ENCODE measurements around the gene SMURF2. TPM values are rescaled to one million over a fixed set of nuclear protein-coding genes. Genes with fewer than 3 reads are reported as not detected.
"Not testable (repeated sequence)": the region's sequence is repeated elsewhere in the genome, so short reads cannot be mapped to it uniquely, and the experiment has no call there.

SMURF2 gene
- total RNA-seq, 1 donor from 2014 or later = 33.3 TPM

DNA sequence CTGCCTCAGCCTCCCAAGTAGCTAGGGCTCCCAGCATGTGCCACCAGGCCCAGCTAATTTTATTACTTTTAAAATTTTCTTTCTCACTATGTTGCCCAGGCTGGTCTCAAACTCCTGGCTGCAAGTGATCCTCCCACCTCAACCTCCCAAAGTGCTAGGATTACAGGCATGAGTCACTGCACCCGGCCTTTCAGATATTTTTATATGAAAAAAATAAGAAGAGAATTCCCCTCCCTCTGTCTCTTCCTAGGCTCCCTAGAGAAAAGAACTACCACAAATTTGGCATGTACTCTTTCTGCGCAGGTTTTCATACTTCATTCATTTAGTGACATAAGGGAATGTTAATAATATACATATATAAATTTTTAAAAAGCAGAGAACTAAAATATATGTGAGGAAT lies 21.7 kb upstream of the SMURF2 start:
- TF ChIP-seq, protein P1, sequence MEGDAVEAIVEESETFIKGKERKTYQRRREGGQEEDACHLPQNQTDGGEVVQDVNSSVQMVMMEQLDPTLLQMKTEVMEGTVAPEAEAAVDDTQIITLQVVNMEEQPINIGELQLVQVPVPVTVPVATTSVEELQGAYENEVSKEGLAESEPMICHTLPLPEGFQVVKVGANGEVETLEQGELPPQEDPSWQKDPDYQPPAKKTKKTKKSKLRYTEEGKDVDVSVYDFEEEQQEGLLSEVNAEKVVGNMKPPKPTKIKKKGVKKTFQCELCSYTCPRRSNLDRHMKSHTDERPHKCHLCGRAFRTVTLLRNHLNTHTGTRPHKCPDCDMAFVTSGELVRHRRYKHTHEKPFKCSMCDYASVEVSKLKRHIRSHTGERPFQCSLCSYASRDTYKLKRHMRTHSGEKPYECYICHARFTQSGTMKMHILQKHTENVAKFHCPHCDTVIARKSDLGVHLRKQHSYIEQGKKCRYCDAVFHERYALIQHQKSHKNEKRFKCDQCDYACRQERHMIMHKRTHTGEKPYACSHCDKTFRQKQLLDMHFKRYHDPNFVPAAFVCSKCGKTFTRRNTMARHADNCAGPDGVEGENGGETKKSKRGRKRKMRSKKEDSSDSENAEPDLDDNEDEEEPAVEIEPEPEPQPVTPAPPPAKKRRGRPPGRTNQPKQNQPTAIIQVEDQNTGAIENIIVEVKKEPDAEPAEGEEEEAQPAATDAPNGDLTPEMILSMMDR (IDR thresholded peaks at IDR 0.05; ENCODE audit: partially characterized antibody, unreplicated experiment) = no peak
- peaks cover 5% of the 10 kb centered on the region for H3K4me1 Mint-ChIP-seq (ENCODE audit: low read depth, unreplicated experiment)
- no peak overlapping the region for H3K4me3 Mint-ChIP-seq (ENCODE audit: unreplicated experiment)
- DNase-seq = no peak
- no peaks in the 10 kb centered on the region for H3K36me3 Mint-ChIP-seq (ENCODE audit: unreplicated experiment)
- no peaks in the 10 kb centered on the region for H3K27me3 Mint-ChIP-seq (ENCODE audit: unreplicated experiment)
- H3K27ac Mint-ChIP-seq (ENCODE audit: unreplicated experiment) = no peak overlapping the region
- peaks cover 3% of the 10 kb centered on the region for H3K9me3 Mint-ChIP-seq (ENCODE audit: unreplicated experiment)

DNA sequence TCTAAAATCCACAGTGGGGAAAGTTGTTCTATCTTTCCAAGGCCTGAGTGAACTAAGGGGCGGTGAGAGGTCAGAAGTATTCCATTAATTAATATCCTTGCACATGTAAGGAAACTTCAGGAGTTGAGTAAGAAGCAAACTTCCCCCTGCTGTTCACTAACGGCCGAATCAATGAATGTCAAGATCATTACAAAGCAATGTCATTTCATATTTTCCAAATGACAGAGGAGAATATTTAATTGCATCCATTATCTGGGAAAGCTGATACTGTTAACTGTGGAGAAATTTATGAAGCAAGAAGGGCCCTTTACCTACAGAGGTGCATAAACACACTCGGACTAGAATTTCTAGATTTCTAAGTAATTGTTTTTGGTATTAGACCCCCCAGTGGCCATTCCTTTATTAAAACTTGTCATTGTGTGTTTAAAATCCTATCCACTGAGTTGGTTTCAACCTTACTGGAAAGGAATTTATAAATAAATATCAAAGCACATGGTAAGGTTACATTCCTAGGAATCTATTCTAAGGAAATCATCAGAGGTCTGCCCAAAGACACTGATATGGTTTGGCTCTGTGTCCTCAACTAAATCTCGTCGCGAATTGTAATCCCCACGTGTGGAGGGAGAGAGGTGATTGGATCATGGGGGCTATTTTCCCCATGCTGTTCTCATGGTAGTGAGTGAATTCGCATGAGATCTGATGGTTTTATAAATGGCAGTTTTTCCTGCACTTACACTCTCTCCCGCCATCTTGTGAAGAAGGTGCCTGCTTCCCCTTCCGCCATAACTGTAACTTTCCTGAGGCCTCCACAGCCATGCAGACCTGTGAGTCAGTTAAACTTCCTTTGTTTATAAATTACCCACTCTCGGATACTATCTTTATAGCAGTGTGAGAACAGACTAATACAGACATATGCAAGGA lies 20.4 kb upstream of the SMURF2 start:
- no peak overlapping the region for H3K4me3 Mint-ChIP-seq (ENCODE audit: unreplicated experiment)
- peaks cover 5% of the 10 kb centered on the region for H3K4me1 Mint-ChIP-seq (ENCODE audit: low read depth, unreplicated experiment)
- no peaks in the 10 kb centered on the region for H3K36me3 Mint-ChIP-seq (ENCODE audit: unreplicated experiment)
- no peak overlapping the region for H3K27ac Mint-ChIP-seq (ENCODE audit: unreplicated experiment)
- DNase-seq = no peak
- H3K9me3 Mint-ChIP-seq (ENCODE audit: unreplicated experiment) = peaks cover 3% of the 10 kb centered on the region
- TF ChIP-seq, protein P1 (IDR thresholded peaks at IDR 0.05; ENCODE audit: partially characterized antibody, unreplicated experiment) = no peak
- no peaks in the 10 kb centered on the region for H3K27me3 Mint-ChIP-seq (ENCODE audit: unreplicated experiment)

DNA sequence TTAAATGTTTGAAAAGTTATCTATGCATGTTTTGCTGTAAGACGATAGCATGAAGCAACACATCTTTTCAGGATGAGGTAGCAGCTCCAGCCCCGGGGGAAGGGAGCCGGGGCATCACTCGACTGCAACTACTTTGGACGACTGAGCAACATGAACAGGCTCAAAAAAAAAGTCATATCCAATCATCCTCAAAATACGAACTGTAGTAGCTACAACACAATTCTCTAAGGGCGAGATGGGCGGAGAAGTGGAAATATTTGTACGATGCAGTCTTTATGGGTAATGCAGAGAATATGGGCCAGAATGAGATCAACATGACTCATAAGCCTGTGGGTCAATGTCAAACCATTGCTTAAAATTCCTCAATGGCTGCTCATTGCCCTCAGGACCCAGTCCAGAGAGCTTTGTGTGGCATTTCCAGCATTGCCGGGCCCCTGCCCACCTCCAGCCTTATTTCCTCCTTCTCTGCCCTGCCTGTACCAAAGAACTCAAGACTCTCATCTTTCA lies 17.7 kb upstream of the SMURF2 start:
- DNase-seq = no peak
- no peak overlapping the region for H3K27ac Mint-ChIP-seq (ENCODE audit: unreplicated experiment)
- no peaks in the 10 kb centered on the region for H3K9me3 Mint-ChIP-seq (ENCODE audit: unreplicated experiment)
- TF ChIP-seq, protein P1 (IDR thresholded peaks at IDR 0.05; ENCODE audit: partially characterized antibody, unreplicated experiment) = no peak
- no peak overlapping the region for H3K4me3 Mint-ChIP-seq (ENCODE audit: unreplicated experiment)
- no peaks in the 10 kb centered on the region for H3K4me1 Mint-ChIP-seq (ENCODE audit: low read depth, unreplicated experiment)
- no peaks in the 10 kb centered on the region for H3K36me3 Mint-ChIP-seq (ENCODE audit: unreplicated experiment)
- no peaks in the 10 kb centered on the region for H3K27me3 Mint-ChIP-seq (ENCODE audit: unreplicated experiment)

DNA sequence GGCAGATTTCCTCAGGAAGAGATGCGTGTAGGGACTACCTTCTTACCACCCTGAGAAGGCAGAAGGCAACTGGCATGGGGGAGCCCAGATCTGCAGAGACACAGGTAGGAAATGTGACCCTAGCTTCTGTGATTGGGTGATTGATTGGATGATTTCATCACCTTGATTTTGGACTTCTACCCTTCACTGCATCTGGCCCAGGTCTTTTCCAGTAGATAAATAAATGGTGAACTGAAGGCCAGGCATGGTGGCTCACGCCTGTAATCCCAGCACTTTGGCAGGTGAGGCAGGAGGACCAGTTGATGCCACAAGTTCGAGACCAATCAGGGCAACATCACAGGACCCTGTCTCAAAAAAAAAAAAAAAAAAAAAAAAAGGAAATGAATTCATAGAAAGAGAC lies 14.7 kb upstream of the SMURF2 start:
- H3K27me3 Mint-ChIP-seq (ENCODE audit: unreplicated experiment) = no peaks in the 10 kb centered on the region
- no peaks in the 10 kb centered on the region for H3K36me3 Mint-ChIP-seq (ENCODE audit: unreplicated experiment)
- DNase-seq = no peak
- H3K4me1 Mint-ChIP-seq (ENCODE audit: low read depth, unreplicated experiment) = no peaks in the 10 kb centered on the region
- H3K4me3 Mint-ChIP-seq (ENCODE audit: unreplicated experiment) = no peak overlapping the region
- no peak overlapping the region for H3K27ac Mint-ChIP-seq (ENCODE audit: unreplicated experiment)
- H3K9me3 Mint-ChIP-seq (ENCODE audit: unreplicated experiment) = no peaks in the 10 kb centered on the region
- TF ChIP-seq, protein P1 (IDR thresholded peaks at IDR 0.05; ENCODE audit: partially characterized antibody, unreplicated experiment) = no peak

DNA sequence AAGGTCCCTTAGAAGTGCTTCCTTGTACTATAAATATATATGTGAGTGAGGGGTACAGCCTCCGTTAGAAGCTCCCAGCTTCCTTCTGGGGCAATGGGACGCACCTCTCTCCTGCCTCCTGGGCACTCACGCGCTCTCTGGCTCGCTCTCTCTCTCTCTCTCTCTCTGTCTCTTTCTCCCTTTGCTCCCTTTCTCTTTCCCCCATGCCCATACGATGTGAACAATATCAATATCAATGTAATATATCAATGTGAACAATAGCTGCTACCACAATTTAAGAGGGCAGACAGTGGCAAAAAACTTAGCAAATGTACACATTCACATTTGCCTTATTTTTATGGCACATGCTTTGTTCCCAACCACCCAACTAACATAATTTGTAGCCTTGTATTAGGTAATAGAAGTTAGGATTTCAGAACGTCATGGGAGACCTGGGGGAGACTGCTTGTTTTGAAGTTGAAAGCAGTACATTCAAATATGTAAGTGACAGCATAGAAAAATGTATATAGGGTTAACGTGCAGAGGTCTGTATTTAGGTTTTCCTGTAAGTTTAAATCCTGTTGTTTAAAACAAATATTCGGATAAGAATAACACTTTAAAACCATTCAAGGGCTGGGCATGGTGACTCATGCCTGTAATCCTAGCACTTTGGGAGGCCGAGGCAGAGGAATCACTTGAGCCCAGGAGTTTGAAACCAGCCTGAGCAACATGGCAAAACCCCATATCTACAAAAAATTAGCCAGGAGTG lies 8.9 kb upstream of the SMURF2 start:
- H3K27me3 Mint-ChIP-seq (ENCODE audit: unreplicated experiment); H3K4me1 Mint-ChIP-seq (ENCODE audit: low read depth, unreplicated experiment); H3K36me3 Mint-ChIP-seq (ENCODE audit: unreplicated experiment); H3K27ac Mint-ChIP-seq (ENCODE audit: unreplicated experiment); H3K9me3 Mint-ChIP-seq (ENCODE audit: unreplicated experiment); H3K4me3 Mint-ChIP-seq (ENCODE audit: unreplicated experiment); DNase-seq: not testable (repeated sequence)

DNA sequence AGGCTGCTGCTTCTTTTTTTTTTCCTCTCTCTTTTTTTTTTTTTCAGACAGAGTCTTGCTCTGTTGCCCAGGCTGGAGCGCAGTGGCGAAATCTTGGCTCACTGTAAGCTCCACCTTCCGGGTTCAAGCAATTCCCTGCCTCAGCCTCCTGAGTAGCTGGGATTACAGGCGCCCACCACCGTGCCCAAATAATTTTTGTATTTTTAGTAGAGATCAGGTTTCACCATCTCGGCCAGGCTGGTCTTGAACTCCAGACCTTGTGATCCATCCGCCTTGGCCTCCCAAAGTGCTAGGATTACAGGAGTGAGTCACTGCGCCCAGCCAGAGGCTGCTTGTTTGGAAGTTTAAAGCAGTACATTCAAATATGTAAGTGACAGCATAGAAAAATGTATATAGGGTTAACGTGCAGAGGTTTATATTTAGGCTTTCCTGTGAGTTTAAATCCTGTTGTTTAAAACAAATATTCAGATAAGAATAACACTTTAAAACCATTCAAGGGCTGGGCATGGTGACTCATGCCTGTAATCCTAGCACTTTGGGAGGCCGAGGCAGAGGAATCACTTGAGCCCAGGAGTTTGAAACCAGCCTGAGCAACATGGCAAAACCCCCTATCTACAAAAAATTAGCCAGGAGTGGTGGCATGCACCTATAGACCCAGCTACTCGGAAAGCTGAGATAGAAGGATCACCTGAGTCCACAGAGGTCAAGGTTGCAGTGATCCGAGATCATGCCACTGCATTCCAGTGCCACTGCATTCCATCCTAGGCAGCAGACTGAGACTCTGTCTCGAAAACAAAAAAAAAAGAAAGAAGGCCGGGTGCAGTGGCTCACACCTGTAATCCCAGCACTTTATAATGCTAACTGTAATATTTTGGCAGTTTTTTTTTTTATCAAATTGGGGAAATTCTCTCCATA lies 6.0 kb upstream of the SMURF2 start:
- not testable (repeated sequence) for H3K4me3 Mint-ChIP-seq (ENCODE audit: unreplicated experiment); H3K36me3 Mint-ChIP-seq (ENCODE audit: unreplicated experiment); H3K9me3 Mint-ChIP-seq (ENCODE audit: unreplicated experiment); DNase-seq; H3K27me3 Mint-ChIP-seq (ENCODE audit: unreplicated experiment); H3K4me1 Mint-ChIP-seq (ENCODE audit: low read depth, unreplicated experiment); H3K27ac Mint-ChIP-seq (ENCODE audit: unreplicated experiment)

DNA sequence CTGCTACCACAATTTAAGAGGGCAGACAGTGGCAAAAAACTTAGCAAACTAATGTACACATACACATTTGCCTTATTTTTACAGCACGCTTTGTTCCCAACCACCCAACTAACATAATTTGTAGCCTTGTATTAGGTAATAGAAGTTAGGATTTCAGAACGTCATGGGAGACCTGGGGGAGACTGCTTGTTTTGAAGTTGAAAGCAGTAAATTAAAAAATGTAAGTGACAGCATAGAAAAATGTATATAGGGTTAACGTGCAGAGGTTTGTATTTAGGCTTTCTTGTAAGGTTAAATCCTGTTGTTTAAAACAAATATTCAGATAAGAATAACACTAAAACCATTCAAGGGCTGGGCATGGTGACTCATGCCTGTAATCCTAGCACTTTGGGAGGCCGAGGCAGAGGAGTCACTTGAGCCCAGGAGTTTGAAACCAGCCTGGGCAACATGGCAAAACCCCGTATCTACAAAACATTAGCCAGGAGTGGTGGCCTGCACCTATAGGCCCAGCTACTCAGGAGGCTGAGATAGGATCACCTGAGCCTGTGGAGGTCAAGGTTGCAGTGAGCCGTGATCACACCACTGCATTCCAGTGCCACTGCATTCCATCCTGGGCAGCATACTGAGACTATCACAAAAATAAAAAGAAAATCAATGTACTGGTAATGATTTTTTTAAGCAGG lies 2.3 kb upstream of the SMURF2 start:
- H3K9me3 Mint-ChIP-seq (ENCODE audit: unreplicated experiment); DNase-seq; H3K36me3 Mint-ChIP-seq (ENCODE audit: unreplicated experiment); H3K4me1 Mint-ChIP-seq (ENCODE audit: low read depth, unreplicated experiment); H3K27me3 Mint-ChIP-seq (ENCODE audit: unreplicated experiment); H3K27ac Mint-ChIP-seq (ENCODE audit: unreplicated experiment); H3K4me3 Mint-ChIP-seq (ENCODE audit: unreplicated experiment): not testable (repeated sequence)
